HG03520 (cell line): Measurements from ENCODE around the gene GSG1.

Experiments
- ATAC-seq: cut with Tn5 transposase; IDR thresholded peaks from one replicate; pipeline ENCODE4 v1.9.1; 2021; ENCODE audit warnings: mild to moderate bottlenecking, moderate library complexity; ENCODE audit not compliant: unreplicated experiment

Gene GSG1

GRCh38 chr12:13120413-13120812 lies 16.9 kb upstream of the GSG1 start:
- ATAC-seq = no peak

- no peak for ATAC-seq
Measured at GRCh38 chr12:13119826-13120225, 16.4 kb upstream of the GSG1 start.

DNA sequence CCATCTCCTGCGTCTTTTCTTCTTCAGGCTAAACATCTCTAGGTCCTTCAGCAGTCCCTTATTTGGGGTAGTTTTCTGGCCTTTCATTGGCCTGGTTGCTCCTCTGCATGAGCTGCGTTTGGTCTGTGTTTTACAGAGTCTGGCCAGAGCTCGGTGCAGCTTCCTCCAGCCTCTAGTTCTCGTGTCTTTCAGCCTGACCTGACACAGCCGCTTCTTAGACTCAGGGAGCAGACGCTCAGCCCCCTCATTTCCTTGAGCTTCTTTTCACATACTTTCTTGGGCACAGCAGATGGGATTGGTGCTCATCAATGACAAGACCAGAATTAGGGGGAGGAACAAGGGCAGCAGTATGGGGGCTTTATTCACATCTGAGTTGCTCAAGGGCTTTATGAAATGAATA lies 13.6 kb upstream of the GSG1 start:
- no peak for ATAC-seq

DNA sequence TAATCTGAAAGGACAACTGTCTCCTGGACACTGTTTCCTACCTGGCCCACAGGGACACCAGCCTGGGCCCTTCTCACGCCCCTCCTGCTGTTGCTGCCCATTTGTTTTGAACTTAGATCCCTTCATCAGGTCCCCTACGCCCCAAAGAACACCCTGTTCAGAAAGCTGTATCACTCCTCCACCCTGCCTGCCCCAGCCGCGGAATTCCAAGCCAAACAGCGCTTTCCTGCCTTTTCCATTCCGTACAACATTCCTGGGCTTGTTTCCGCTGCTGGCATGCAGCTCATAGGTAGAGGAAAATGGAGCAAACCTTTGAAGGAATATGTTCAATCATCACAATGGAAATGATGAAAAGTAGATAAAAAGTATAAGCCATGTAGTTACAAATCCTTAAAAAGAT lies 12.8 kb upstream of the GSG1 start:
- ATAC-seq = no peak

GRCh38 chr12:13114251-13115052 lies 11.0 kb upstream of the GSG1 start:
- ATAC-seq = no peak

GRCh38 chr12:13112968-13113367 lies 9.5 kb upstream of the GSG1 start:
- no peak for ATAC-seq

- no peak for ATAC-seq
Measured at GRCh38 chr12:13106666-13107065, 3.2 kb upstream of the GSG1 start.

DNA sequence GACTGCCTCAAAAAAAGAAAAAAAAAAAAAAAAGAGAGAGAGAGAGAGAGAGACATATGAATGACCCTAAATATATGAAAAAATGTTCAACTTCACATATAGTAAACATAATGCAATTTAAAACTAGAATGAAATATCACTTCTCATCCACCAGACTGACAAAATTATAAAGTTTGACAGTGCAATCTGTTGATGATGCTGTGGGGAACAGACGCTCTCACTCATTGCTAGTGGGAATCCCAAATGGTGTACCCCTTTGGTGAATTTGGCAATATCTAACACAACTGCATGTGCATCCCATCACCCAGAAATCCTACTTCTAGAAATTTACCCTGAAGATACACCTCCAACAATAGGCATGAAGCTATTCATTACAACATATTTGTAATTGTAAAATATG lies 2.3 kb upstream of the GSG1 start:
- ATAC-seq = no peak

- no peak for ATAC-seq
Measured at GRCh38 chr12:13104409-13104808, 942 bp upstream of the GSG1 start.

- no peak for ATAC-seq
Measured at GRCh38 chr12:13102461-13103195, 839 bp downstream of the GSG1 start.

- no peak for ATAC-seq
Measured at GRCh38 chr12:13101821-13102375, 1.6 kb downstream of the GSG1 start.

DNA sequence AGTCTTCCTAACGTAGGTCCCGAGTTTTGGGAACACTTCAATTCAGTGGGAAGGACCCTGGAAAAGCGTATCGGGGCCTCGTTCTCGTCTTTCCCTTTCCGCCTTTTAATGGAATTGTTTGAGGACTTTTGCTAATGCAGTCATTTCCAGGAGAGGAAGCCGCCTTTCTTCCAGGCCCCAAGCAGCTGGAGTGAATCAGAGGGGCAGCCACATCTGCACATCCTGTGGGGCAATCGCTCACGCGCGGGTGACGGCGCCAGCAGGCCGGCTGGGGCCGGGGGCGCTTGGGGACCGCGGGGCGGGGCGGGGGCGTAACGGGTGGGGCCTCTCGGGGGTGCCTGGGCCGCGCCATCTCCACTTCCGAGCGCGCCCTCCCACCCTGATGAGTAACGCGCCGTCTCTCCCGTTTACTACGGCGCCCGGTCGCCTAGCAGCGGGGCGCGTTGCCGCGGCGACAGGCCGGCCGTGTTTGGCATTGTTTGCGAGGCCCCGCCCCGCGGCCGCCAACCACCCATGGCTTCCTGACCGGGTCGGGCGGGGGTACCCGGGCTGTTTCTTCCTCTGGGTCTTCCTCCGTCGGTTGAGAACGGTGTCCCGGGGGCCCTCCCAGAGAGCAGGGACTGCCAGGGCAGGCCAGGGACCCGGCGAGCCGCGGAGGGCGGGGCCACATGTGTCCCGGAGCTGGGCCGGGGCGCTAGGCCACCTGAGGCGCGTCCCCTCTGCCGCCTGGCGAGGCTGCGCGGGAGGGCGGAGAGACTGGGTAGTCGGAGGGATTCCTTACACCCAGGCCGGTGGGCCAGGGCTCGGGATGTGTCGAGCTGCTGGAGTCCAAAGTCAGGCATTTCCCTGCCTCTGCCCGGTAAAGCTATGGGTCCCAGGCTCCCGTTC lies 2.3 kb downstream of the GSG1 start:
- peak; percentile 75 for ATAC-seq

DNA sequence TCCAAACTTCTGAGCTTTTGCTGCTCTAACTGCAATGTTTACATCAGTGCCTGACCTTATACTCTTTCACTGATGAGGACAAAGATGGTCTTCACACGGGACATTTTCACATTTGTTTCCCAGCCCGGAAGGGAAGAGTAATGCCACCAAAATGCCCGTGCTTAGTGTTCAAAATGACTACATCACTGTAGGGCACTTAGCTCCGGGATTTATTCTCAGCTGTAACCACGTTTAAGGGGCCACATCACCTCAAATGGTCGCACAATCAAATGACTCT lies 2.9 kb downstream of the GSG1 start:
- no peak for ATAC-seq

- ATAC-seq = no peak
Measured at GRCh38 chr12:13099844-13100604, 3.4 kb downstream of the GSG1 start.

- ATAC-seq = no peak
Measured at GRCh38 chr12:13099066-13099843, 4.2 kb downstream of the GSG1 start.

GRCh38 chr12:13097491-13098011 lies 5.9 kb downstream of the GSG1 start:
- ATAC-seq = no peak

DNA sequence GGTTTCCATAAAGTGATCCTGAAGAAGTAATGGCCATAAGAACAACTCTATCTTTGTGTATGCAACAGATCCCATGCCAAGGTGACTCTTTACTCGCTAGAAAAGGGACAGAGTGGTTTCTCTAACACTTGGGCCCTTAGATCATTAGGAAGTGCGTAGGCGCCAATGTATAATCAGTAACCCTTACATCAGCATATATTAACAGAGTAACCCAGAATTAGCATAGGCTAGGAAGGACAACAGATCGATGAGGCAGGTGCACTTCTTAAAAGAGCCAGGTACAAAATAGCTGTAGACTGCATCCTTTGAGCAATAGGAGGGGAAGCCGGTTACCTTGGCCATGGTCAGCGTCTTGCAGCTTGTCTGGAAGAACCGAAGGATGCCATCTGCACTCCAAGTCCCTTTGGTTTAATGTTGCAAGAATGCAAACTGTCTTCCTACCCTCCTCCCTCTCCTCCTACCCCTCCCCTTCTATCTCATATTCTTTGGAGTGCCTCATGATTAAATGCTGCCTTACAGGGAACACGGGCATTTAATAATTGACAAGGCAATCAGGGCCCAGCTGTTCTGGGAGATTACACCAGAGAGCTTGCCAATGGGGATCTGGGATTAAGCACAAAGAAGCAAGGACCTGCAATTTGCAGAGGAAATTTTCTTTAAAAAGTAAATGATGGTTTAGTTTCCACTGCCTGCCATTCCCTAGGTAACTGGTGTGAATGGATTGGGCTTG lies 8.0 kb downstream of the GSG1 start:
- ATAC-seq = no peak

DNA sequence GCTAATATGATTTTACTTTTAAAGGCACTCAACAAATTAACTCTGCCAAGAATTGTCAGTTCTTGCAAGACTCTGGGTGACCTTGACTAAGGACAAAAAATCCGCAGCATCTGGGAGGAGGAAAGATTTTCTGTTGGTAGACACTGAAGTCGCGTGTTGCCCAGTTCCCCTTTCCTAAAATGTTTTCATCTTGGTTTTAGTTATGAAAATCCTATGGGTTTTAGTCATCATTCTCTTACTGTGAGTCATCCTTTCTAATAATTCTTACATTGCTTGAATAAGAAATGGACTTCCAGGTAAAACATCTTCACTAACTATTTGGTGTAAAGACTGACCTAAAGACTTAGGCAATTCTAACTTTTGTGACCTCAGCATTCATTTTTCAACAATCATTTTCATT lies 9.1 kb downstream of the GSG1 start:
- ATAC-seq = peak; percentile 31

DNA sequence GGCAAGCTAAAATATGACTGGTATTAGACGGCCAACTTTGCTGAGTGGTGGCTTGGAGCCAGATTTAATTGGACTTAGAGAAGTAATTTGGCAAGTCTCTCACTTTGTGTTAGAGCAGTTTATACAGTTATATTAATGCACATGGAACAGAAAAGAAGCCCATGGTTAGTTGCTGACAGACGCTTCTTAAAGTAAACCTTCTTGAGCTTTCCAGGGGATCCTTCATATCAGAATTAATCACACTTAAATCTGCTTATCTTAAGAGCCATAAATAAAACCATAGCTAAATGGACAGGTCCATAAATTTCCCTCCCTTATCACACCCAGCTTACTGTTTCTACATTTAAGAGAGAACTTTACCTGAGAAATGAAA lies 9.6 kb downstream of the GSG1 start:
- no peak for ATAC-seq
